Measurements from ENCODE around the gene KIF17.

KIF17 gene

DNA sequence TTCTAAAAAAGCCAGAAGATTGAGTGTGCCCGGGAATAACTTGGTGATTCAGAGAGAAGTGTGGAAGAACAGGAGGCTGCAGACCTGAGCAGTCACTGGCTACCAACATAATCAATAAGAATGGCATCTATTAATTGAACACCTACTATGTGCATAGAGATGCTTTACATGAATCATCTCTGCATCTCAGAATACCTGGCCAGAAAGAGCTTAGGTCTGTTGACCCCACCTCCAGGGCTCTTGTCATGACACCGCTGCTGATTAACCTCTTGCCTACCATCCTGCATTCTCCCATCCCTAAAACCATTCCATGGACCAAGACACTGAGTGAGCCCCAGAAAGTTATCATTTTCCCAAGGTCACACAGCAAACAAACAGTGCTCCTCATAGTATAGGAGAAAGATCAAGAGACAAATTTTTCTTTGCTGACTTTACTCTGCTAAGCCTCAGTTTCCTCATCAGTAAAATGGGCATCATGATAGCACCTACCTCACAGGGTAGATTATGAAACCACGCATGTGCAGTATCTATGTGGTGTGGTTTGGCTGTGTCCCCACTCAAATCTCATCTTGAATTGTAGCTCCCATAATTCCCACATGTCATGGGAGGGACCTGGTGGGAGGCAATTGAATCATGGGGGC, 100.8 kb downstream of the KIF17 start:
- Histone ChIP-seq H3K36me3 (ENCODE audit: low read depth) (peaks cover 11% of the 10 kb centered on the region), H3K27ac (ENCODE audit: poor library complexity, severe bottlenecking) (no peak overlapping the region), H3K27me3 (ENCODE audit: insufficient read depth, poor library complexity, severe bottlenecking) (no peaks in the 10 kb centered on the region), H3K9me3 (ENCODE audit: severe bottlenecking) (no peaks in the 10 kb centered on the region), H3K4me1 (ENCODE audit: insufficient read depth, poor library complexity, severe bottlenecking) (peaks cover 23% of the 10 kb centered on the region), H3K4me3 (ENCODE audit: severe bottlenecking) (no peak overlapping the region)
- DNase-seq (ENCODE audit: low spot score) (no peak), ATAC-seq (ENCODE audit: low read depth) (no peak)
- TF ChIP-seq, protein P1, sequence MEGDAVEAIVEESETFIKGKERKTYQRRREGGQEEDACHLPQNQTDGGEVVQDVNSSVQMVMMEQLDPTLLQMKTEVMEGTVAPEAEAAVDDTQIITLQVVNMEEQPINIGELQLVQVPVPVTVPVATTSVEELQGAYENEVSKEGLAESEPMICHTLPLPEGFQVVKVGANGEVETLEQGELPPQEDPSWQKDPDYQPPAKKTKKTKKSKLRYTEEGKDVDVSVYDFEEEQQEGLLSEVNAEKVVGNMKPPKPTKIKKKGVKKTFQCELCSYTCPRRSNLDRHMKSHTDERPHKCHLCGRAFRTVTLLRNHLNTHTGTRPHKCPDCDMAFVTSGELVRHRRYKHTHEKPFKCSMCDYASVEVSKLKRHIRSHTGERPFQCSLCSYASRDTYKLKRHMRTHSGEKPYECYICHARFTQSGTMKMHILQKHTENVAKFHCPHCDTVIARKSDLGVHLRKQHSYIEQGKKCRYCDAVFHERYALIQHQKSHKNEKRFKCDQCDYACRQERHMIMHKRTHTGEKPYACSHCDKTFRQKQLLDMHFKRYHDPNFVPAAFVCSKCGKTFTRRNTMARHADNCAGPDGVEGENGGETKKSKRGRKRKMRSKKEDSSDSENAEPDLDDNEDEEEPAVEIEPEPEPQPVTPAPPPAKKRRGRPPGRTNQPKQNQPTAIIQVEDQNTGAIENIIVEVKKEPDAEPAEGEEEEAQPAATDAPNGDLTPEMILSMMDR (IDR thresholded peaks at IDR 0.05; ENCODE audit: poor library complexity, severe bottlenecking), result no peak

DNA sequence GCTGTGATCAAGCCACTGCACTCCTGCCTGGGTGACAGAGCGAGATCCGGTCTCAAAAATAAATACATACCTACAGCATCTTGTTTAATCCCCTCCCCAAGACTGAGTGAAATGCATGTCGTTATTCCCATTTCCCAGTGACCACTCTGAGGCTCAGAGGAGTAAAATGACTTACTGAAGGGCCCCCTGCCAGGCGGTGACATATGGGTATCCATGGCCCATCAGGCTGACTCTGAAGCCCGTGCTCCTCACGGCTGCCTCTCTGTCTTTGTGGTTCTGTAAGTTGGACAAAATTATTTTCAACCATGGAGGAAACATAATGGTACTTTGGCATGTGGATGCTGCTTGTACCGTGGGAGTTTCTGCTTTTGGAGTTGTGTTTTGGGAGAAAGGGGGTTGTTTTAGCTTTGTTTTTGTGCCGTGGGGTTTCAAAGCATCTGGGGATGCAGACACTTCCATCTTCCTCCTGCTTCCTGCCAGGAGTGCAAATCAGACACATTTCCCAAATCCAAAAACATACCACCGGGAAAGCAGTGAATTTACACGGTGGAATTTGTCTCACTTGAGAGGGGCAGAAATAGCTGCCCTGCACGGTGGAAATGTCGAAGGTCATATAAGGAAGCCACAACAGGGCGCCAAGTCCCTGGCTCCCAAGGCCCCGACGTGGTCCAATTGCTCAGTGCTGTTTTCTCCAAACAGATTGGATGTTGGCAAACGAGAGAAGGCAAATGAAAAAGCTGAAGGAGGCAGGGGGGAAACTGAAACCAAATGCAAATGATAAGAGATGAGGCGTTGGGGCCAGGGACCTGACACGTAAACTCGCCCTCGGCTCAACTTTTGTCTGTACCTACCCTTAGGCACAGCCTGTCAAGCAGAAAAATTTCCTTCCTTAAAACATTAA, 101.6 kb downstream of the KIF17 start:
- ATAC-seq (ENCODE audit: low read depth) (no peak), DNase-seq (ENCODE audit: low spot score) (no peak)
- H3K36me3 ChIP-seq (ENCODE audit: low read depth), result peaks cover 11% of the 10 kb centered on the region
- TF ChIP-seq, protein P1 (IDR thresholded peaks at IDR 0.05; ENCODE audit: poor library complexity, severe bottlenecking), result no peak
- H3K27me3 ChIP-seq (ENCODE audit: insufficient read depth, poor library complexity, severe bottlenecking), result no peaks in the 10 kb centered on the region
- no peak overlapping the region for H3K4me3 ChIP-seq (ENCODE audit: severe bottlenecking)
- no peak overlapping the region for H3K27ac ChIP-seq (ENCODE audit: poor library complexity, severe bottlenecking)
- H3K4me1 ChIP-seq (ENCODE audit: insufficient read depth, poor library complexity, severe bottlenecking), result peaks cover 23% of the 10 kb centered on the region
- H3K9me3 ChIP-seq (ENCODE audit: severe bottlenecking), result no peaks in the 10 kb centered on the region

DNA sequence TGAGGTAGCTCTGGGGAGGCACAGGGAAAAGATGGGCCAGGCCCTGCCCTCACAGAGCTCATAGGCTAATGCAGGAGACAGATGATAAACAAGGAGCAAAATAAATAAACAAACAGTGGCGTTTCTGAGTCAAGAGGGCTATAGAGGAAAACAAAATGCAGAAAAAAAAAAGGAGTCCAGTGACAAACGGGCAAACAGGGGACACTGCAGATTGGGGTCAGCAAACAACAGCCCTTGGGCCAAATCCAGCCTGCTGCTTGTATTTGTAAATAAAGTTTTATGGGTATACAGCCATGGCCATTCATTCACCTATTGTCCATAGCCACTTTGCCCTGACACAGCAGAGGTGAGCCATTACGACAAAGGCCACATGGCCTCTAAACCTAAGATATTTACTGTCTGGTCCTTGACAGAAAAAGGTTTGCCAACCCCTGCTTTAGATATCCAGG, 103.7 kb downstream of the KIF17 start:
- DNase-seq (ENCODE audit: low spot score), result no peak
- TF ChIP-seq, protein P1 (IDR thresholded peaks at IDR 0.05; ENCODE audit: poor library complexity, severe bottlenecking), result no peak
- H3K36me3 ChIP-seq (ENCODE audit: low read depth), result peaks cover 16% of the 10 kb centered on the region
- H3K9me3 ChIP-seq (ENCODE audit: severe bottlenecking), result no peaks in the 10 kb centered on the region
- no peaks in the 10 kb centered on the region for H3K27me3 ChIP-seq (ENCODE audit: insufficient read depth, poor library complexity, severe bottlenecking)
- peak overlapping the region; percentile 91 for H3K27ac ChIP-seq (ENCODE audit: poor library complexity, severe bottlenecking)
- peaks cover 23% of the 10 kb centered on the region for H3K4me1 ChIP-seq (ENCODE audit: insufficient read depth, poor library complexity, severe bottlenecking)
- ATAC-seq (ENCODE audit: low read depth), result no peak
- no peak overlapping the region for H3K4me3 ChIP-seq (ENCODE audit: severe bottlenecking)
